ENCODE results near the gene MGAT5.
"Not testable (repeated sequence)": the region's sequence is repeated elsewhere in the genome, so short reads cannot be mapped to it uniquely, and the experiment has no call there.

MGAT5 gene

DNA sequence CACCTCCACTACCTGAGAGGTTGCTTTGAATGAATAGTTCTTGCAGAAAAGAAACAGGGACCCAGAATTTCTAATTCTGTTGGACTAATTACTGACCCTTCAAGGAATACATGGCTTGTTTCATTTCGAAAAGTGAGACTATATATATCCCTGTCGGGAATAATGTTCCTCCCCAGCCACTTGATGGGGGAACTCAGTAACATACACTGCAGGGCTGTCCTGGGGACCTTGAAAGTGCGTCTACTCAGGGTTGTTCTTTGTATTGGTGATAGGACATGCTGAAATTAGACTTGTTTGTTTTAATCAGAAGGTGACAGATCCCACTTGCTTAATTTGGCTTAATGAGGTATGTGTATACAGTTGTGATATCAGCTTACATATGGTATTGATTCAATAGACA, 25.5 kb downstream of the MGAT5 start:
- DNase-seq = no peak

DNA sequence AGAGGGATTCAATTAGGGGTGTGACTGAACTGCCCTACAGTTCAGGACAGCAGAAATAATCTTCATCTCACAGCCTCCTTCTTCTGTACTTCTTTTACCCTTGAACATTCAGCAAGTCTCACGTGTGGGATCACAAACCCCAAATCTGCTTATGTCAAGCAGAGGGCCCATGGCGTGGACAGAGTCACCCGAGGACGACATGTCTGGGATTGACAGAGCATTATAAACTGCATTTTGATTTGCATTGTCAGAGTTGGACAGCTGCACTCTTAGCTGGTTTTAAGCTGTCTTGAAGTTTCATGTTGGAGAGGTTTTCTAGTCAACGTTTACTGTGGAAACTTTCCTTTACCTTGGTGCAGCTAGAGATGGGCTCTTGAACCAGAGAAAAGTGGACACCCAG, 26.4 kb downstream of the MGAT5 start:
- DNase-seq = no peak

DNA sequence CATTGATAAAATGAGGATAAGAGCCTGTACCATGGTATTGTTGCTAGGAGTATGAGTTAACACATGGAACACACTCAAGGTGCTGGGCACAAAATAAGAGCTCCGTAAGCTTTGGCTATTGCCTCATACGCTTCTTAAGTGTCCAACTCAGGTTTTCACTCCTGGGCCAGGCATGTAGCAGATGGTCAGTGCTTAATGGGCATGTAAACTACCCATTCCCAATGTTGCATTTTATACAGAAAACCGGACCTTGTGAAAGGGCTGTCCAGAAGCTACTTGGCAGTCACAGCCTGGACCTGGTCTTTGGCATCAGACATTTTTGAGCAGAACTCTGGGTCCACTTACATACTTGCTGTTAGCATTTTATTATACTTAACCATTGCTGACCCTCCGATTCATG, 26.9 kb downstream of the MGAT5 start:
- no peak for DNase-seq

DNA sequence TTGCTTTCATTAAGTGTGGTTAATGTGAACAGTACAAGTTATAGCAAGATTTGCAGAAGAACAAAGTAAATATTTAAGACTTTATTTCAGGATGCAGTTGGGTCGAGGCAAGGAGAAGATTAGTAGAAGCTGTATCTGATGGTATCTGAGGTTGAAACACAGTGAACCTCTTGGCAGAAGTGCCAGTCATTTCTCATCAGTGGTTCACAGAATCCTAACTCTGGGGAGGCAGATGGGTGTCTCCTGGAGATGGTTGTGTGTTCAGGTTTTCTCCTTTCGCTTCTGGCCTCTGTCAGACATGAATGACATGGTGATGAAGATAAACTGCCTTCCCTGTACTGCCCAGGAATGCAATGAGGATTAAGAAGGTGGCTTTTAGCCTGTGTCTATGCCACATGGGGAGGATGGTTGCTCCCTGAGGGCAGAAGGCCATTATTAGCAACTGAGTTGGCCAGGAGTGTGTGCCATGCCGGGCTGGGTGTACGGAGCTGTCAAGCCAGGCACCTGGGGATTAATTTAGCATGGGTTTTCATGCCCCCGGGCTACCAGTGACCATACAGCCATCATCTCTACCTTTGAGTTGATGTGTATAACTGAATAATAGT, 28.0 kb downstream of the MGAT5 start:
- no peak for DNase-seq

DNA sequence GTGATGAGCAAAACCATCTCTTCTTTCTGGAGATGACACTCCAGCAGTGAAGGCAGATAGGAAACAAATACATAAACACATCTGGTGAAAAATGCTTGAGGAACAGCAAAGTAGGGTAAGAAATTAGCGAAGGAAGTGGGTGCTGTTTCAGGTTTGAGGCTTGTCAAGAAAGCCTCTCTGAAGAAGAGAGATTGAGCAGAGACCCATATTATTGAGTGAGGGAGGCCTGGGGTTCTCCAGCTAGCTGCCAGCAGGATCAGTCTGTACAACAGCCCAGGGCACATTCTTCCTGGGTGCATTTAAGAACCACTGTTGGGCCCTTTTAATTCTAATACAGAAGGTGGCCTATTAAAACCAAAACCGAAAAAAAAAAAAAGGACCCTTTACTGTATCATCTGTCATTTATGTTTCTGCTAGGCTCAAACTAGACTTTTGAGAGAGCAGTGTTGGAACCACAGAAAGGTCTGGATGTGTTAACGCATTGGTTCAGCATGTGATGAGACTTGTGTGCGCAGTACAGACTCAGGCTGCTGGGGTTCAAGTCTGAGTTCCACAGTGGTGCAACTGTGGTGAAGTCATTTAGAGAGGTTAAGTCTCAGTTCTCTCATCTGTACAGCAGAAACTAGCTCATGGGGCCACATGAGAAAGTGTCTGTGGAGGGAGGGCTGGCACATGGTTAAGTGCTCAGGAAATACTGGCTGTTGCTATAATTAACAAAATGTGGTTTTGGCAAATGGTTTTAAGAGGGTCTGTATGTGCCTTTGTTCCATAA, 28.9 kb downstream of the MGAT5 start:
- no peak for DNase-seq

DNA sequence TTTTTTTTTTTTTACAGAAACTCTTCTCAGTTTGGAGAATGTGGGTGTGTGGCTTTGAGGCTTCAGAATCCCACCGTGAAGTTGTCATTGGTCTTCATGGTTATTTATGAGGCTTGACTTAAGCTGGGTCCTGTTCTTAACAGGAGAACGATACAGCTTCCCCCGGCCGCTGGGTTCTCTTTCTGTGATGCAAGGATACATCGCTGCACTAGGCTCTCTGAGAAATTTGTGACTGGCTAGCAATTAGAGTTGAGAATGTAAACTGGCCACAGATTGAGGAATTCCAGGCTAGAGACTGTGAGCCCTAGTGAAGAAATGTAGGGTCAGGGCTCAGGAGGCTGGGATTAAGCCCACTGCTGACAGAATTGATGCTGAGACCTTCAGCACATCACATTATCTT, 29.8 kb downstream of the MGAT5 start:
- DNase-seq = no peak

DNA sequence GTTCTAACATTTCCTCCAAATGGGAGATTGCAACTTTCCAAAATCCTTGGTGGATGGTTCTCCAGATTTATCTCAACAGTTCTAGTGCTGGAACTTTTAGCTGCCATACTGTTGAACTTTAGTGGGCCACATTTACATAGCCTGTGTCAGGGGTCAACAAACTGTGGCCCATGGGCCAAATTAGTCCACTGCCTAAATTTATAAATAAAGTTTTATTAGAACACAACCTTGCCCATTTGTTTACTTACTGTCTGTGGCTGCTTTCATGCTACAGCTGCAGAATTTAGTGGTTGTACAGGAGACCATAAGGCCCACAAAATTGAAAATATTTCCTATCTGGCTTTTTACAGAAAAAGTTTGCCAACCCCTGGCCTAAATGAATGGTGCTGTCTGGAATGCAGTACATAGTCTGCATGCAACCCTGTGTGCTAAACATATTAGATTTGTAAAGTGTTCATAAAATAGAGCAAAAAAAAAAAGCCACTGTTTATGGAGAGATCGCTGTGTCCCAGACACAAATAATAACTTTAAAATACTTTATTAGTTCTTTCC, 30.3 kb downstream of the MGAT5 start:
- no peak for DNase-seq

DNA sequence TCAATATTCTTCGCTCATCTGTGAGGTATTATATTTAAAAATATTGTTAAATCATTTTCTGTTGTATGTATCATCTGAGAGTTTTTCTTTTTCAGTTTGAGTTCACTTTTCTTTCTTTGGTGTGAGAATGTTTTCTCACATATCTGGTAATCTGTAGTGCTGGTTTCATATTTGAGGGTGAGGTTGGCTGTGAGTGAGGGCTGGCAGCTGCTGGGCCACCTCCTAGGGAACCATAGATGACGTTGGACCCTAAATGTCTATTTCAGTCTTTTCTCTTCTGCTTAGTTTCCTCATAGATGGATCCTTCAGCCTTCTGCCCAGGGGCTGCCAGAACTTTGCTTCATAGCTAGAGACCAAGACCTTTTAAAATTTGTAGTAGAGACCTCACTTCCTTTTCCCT, 33.5 kb downstream of the MGAT5 start:
- no peak for DNase-seq

DNA sequence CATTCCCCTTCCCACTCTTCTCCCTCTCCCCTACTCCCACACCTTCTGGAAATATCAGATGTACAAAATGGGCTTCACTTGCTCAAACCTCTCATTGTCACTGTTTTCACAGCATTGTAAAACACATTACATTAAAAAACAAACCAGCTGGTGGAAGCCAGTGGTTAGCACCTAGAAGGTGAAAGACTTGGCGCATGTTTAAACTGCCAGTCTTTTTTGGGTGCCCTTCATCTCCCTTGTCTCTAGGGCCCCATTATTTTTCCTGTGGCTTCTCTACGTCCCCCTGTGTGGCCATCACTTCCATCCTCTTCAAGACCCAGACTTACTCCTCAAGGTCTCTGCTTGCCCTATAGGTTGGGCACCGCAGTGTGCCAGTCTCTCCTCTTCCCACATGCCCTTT, 34.9 kb downstream of the MGAT5 start:
- DNase-seq = no peak

DNA sequence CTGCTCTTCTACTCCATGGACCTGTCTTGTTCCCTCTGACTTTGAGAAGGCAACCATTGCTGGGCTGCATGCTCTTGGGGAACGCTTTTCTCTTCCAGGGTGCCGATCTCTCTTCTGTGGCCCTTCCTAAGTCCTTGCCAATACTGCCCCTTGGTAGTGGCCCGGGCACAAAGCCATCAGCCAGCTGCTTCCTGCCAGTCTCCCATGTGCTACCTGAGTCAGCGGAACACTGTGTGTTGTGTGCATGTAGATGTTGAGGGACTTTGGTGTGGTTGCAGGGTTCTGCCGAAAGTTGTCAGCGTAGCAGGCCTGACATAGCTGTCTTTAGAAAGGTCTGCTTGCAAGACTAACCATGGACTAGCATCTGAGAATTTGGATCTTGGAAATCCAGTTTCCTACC, 35.4 kb downstream of the MGAT5 start:
- DNase-seq = no peak

DNA sequence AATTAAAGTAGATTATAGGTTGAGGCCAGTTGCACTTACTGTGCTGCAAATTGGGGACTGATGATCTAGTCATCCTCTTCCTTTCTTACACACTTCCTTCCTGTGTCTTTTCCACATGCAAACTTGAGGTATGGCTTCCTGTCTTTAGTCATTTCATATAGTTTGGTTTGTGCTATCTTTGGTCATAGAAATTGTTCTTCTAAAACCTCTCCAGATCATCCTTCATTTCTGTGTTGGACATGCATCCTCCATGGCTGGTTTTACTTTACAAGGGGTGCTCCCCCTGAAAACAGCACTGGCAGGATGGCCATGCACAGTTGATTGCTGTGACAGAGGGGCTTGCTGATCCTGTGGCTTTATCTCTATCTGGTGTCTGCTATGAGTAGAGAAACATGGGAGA, 36.5 kb downstream of the MGAT5 start:
- no peak for DNase-seq

DNA sequence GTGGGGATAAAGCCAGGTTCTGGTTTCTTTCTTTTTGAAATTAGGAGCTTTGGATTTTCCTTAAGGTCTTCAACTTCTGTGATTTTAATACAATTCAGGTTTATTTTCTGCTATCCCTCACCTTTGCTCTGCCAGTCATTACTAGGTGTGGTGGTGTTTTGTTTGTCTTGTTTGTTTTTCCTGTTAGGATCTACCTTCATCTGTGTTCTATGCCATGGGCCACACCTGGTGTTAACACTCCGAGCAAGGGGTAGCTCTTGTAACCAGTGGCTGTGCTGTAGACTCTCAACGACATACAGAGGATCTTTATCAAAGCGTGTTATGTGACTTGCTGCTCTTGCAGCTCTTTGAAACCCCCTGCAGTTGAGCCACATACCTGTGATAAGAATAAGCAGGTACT, 38.6 kb downstream of the MGAT5 start:
- no peak for DNase-seq

DNA sequence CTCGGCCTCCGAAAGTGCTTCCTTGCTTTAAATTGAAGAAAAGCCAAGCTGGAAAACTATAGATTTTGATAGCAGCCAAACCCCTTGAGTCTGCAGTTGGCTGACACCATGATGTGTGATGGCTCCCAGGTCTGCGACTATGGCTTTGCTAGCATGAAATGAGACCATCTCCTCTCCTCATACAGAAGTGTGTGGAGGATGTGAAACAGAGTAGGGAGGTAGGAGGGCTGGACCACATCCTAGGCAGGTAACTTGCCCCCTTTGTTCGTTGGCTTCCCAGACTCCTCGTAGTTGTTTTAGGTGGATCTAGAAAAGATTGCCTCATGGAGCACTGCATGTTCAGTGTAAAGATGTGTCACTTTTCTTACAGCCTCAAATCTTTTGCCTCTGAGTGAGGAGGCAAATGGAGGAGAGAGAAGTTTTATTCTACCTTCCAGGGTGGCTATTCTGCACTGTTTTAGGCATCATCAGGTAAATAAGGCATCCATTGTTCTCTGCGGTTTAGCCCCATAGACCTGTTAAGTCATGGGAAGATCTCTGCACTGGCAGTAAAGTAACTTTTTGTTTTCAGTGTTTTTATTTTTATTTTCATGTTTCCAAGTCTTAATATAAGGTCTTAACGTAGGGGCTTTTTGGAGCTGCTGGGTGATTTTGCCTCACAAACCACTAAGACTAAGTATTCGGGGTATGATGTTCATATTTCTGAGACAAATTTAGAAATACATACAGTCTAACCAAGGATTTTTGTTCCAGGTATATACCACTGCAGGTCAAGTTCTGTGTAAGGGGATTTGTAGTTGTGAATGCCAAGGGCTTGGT, 40.1 kb downstream of the MGAT5 start:
- no peak for DNase-seq

DNA sequence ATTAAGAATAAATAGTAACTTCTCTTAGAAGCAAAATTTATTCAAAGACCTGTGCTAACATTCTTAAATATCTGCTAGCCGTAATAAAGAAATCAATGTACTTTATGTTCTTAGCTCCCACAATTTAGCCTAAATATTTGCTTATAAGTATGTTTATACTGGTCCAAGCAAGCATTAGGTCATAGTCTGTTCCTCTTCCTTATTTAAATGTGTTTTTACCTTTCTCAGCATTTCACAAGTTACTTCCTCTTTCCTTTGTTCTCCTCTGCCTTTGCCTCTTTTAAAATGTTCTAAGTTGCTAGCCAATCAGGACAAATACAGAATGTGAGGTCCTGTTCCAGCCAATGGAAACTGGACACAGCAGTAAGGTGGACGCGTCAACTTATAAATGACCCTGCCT, 40.7 kb downstream of the MGAT5 start:
- not testable (repeated sequence) for DNase-seq

DNA sequence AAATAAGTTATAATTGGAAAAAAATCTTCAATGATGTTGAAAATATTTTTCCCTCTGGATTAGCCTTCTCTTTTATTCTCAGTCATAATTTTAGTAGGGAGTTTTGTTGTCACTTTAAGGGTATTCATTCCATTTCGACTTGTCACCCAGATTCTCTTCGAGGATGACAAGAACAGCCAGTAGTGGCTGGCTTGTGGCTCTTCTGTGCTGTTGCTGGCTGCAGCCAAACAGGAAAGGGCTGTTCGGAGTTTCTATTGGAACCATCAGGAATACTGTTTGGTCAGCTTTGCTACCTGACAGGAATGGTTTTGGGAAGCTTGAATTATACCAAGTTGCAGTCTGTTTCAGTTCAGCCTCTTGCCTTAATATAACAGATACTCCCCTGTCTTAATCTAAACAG, 41.6 kb downstream of the MGAT5 start:
- no peak for DNase-seq

DNA sequence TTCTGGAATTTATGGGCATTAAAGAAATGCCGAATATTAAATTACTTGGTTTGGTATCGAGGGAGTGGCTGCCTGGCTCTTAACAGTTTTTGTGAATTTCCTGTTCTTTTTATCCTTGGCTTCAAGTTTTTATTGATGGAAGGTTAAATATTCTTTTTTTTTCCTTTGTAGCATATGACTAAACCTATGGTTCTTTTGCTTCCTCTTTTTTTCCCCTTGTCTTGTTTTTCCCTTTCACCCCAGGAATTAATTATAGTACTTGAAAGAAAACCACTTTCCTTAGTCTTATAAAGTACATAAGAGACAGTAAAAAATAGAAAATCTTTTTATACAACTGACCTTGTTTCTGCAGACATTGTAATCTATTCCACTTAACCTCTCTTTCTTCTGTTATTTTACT, 42.4 kb downstream of the MGAT5 start:
- DNase-seq = no peak

DNA sequence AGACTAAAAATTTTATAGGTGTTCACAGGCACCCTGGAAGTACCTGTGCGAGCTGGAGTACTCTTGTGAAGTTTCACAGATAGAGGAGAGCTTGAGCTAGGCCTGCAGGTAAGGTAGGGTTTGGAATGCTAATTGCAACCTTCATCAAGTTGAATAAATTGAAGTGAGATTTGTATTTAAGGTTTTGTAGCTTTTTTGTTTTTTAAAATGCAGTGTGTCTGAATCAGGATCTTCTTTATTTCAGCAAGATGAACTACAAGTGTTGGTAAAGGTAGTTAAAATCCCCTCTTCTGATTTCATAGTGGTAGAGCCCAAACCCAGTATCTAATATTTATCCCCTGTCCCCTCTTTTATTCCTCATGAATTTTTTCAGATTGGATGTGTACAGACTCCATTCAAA, 45.5 kb downstream of the MGAT5 start:
- DNase-seq = no peak

DNA sequence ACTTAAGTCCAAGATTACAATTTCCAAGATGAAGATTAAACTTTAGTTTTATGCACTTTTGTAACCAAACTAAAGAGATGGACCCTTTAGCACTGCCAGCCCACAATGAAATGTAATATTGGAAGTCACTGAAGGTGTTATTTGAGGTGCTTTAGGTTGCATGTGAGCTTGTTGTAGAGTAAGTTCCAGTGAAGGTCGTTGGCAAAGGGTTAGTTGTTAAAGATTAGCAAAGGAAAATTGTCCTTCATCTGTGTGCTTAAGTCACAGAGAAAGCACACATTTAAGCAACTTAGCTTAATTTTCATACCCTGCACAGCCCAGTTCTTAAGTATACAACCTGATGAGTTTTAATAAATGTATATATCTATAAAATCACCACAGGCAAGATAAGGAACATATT, 46.7 kb downstream of the MGAT5 start:
- no peak for DNase-seq

DNA sequence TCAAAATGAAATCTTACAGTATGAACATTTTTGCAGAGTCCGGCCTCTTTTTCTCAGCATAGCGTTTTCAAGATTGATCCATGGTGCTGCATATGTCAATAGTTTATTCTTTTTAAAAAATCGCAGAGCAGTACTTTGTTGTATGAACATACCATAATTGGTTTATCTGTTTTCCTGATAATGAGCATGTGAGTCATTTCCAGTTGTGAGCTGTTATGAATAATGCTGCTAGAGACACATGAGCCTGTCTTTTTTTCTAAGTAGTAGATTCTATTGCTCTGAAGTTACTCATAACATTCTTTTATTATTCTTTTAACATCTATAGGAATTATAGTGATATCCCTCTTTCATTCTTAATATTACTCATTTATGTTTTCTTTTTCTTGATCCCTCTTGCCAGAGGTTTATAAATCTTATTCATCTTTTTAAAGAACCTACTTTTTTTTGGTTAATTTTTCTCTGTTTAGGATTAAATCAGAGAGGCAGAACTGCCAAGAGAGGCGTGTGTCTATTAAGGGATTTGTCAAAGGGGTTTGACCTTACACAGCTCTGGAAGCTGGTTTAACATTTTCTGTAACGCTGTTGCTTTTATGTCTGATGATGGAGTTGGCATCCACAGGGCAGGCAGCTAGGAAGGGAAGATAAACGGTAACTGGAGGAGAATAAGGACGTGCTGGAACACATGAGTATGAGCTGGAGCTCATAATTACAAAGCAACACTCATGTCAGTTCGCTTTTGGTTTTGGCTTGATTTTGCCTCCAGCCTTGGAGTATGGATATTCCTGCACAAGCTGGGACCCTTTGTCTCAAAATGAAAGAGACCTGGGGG, 47.4 kb downstream of the MGAT5 start:
- DNase-seq = no peak

DNA sequence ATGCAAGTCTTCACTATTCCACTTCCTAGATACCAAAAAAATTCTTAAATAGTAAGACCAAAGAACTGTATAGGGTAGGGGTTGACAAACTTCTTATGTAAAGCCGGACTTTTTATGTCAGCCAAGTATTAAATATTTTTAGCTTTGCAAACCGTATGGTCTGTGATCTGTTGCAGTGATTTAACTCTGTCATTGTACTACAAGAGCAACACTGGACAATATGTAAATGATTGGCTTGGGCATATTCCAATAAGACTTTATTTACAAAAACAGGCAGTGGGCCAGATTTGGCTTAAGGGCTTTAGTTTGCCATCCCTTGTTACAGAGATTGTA, 48.0 kb downstream of the MGAT5 start:
- DNase-seq = no peak

DNA sequence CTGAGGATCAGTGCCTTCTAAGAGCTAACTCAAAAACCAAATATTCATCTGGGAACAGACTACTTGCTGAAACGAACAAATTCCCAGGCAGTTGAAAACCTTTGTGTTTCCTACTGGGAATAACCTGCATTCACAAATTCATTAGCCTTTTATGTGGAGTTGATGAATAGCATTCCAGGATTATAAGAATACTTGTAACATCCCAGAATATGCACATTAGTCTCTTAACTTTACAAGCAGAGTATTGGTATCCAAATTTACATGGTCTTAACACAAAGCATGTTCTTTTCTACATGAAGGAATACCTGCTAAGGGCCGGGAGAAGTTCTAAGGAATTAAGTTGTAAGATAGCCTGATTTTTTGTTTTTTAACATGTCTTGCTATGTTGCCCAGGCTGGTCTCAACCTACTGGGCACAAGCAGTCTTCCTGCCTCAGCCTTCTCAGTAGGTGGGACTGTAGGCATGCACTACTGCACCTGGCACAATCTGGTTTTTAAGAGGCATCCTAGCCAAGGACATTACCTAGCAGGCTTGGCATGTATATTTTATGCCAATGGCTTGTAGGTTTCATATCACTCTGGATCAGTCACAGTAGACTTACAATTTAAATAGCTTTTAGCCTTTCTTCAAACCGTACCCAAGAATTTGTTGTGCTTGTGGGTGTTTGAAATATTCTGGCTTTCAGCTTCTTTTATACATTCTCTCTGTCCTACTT, 50.7 kb downstream of the MGAT5 start:
- no peak for DNase-seq

DNA sequence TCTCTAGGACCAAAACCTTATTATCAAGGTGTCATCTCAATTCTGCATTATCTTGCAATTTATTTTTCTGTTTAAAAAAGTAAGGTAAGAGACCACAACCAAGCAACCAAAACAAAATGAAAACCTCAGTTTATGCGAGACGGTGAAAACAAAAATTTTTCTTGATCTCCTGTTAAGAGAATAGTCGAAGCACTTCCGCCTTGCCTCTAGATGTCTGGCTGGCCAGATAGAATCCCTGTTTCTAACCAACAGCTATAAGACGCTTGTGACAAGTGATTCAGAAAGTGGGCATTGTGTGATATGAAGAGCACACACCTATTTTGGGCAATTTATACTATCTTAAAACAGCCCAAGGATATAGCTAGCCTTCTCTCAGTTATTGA, 51.2 kb downstream of the MGAT5 start:
- no peak for DNase-seq

Data from NCI-H1436 treated with DMSO at 0.1 percent for 48 hours (cell line).